Vagina (tissue), 2 donors: ENCODE measurements around the gene PPIP5K1.

Experiments used
- POLR2A ChIP-seq, 2 donors: fragments of 450-650 bp; IDR thresholded peaks; one replicate each; pipeline ENCODE4 v1.6.1; 2017; ENCODE audit warnings: antibody characterized with exemption in 2 of 2, mild to moderate bottlenecking in 2 of 2, moderate library complexity in 2 of 2
- TF ChIP-seq, protein P1 (sequence below), 3 experiments: fragments of 450-650 bp in 2 of 3; fragments of 200-600 bp in 1 of 3; sonication (generic) in 1 of 3; IDR thresholded peaks; one replicate each; pipeline ENCODE4 v1.5.1; 2017 to 2019; ENCODE audit warnings: antibody characterized with exemption in 3 of 3, mild to moderate bottlenecking in 2 of 3, moderate library complexity in 2 of 3

DNA sequence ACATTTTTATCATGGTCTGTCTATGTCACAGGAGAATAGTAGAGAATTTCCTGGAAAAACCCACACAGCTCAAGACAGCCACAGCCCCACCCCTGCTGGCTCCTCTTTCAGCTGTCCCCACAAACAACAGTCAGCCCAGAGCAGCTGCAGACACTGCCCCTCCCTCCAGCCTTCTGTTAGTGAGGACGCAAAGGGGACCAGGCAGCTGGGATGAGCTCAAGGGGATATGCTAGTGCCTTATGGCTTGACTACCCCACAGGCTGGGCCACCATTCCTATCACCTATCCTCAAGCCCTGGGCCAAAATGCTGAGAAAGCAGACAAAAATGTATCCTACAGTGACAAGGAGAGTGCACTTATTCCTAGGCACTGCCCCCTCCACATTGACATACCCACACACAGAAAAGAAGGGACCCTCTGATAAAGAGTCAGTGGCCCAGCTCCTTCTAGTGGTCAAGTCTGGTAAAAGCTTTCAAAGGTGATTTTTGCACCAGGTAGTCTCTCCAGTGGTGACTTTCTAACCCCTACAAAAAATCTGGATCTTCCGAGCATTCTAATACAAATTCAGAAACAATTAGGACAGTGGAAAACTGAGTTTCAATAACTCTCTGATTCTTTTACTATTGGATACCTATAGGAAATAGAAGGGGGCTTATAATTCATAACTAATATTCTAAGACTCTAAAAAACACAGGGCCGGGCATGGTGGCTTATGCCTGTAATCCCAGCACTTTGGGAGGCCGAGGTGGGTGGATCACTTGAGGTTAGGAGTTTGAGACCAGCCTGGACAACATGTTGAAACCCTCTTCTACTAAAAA is 75.6 kb downstream of the PPIP5K1 start:
- TF ChIP-seq, protein P1, sequence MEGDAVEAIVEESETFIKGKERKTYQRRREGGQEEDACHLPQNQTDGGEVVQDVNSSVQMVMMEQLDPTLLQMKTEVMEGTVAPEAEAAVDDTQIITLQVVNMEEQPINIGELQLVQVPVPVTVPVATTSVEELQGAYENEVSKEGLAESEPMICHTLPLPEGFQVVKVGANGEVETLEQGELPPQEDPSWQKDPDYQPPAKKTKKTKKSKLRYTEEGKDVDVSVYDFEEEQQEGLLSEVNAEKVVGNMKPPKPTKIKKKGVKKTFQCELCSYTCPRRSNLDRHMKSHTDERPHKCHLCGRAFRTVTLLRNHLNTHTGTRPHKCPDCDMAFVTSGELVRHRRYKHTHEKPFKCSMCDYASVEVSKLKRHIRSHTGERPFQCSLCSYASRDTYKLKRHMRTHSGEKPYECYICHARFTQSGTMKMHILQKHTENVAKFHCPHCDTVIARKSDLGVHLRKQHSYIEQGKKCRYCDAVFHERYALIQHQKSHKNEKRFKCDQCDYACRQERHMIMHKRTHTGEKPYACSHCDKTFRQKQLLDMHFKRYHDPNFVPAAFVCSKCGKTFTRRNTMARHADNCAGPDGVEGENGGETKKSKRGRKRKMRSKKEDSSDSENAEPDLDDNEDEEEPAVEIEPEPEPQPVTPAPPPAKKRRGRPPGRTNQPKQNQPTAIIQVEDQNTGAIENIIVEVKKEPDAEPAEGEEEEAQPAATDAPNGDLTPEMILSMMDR (IDR thresholded peaks at IDR 0.05): no peak
- no peak for TF ChIP-seq POLR2A (IDR thresholded peaks at IDR 0.05)
